ENCODE measurements around the gene ZNF362.

DNA sequence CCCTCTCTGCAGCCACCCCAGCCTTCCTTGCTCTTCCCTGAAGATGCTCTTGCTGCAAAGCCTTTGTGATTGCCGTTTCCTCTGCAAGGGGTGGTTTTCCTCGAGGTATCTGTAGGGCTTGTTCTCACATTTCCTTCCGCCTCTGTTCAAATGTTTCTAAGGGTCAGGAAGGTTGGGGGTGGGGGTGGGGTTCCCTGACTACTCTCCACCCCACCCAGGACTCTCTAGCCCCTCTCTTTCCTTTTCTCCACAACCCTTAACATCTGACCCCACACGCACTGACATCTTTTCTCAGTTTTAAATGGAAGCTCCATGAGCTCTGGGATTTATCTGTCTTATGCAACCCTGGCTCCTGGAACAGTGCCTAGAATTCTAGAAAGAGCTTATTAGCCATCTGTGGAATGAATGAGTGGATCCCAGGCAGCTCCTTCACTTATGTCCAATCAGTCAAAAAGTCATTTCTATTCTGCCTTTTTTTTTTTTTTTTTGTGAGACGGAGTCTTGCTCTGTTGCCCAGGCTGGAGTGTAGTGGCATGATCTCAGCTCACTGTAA is 27.3 kb upstream of the ZNF362 start:
- TF ChIP-seq, protein P1, sequence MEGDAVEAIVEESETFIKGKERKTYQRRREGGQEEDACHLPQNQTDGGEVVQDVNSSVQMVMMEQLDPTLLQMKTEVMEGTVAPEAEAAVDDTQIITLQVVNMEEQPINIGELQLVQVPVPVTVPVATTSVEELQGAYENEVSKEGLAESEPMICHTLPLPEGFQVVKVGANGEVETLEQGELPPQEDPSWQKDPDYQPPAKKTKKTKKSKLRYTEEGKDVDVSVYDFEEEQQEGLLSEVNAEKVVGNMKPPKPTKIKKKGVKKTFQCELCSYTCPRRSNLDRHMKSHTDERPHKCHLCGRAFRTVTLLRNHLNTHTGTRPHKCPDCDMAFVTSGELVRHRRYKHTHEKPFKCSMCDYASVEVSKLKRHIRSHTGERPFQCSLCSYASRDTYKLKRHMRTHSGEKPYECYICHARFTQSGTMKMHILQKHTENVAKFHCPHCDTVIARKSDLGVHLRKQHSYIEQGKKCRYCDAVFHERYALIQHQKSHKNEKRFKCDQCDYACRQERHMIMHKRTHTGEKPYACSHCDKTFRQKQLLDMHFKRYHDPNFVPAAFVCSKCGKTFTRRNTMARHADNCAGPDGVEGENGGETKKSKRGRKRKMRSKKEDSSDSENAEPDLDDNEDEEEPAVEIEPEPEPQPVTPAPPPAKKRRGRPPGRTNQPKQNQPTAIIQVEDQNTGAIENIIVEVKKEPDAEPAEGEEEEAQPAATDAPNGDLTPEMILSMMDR (IDR thresholded peaks at IDR 0.05): no peak
- TF ChIP-seq POLR2A (IDR thresholded peaks at IDR 0.05): no peak

Data from thyroid gland (tissue), 4 donors.